Memory B cell (primary cell): ENCODE data around the gene NFKBIZ.

Source experiments
- ATAC-seq: fragments of 150-1000 bp; cut with Tn5 transposase; 2 replicates; pipeline ENCODE4 v1.10.0; 2021; ENCODE audit warnings: low read depth, mild to moderate bottlenecking, moderate library complexity
- DNase-seq, 2 donors: peaks; one replicate each; pipeline ENCODE4 v3.0.0; 2022; ENCODE audit warnings: low spot score in 2 of 2
- H3K27ac Mint-ChIP-seq: one replicate; pipeline ENCODE4 v1.8.0; 2022; ENCODE audit warnings: mild to moderate bottlenecking, moderate library complexity, mixed read lengths
- H3K27me3 Mint-ChIP-seq: one replicate; pipeline ENCODE4 v1.8.0; 2022; ENCODE audit warnings: mixed read lengths
- H3K36me3 Mint-ChIP-seq: one replicate; pipeline ENCODE4 v1.8.0; 2022; ENCODE audit warnings: mild to moderate bottlenecking, mixed read lengths
- H3K4me1 Mint-ChIP-seq: one replicate; pipeline ENCODE4 v1.8.0; 2022; ENCODE audit warnings: mixed read lengths
- H3K4me3 Mint-ChIP-seq: one replicate; pipeline ENCODE4 v1.8.0; 2022; ENCODE audit warnings: mild to moderate bottlenecking, moderate library complexity, mixed read lengths
- H3K9me3 Mint-ChIP-seq: one replicate; pipeline ENCODE4 v1.8.0; 2022; ENCODE audit warnings: mixed read lengths

NFKBIZ gene

GRCh38 chr3:101833446-101833974, 15.8 kb upstream of the NFKBIZ start:
- no peaks in the 10 kb centered on the region for H3K9me3 Mint-ChIP-seq
- H3K27me3 Mint-ChIP-seq = no peaks in the 10 kb centered on the region
- peaks cover 84% of the 10 kb centered on the region for H3K4me1 Mint-ChIP-seq
- H3K27ac Mint-ChIP-seq = peak overlapping the region; percentile 94
- H3K4me3 Mint-ChIP-seq = peak overlapping the region; percentile 16
- DNase-seq = no peak
- peaks cover 5% of the 10 kb centered on the region for H3K36me3 Mint-ChIP-seq
- peak; percentile 19 for ATAC-seq

- peaks cover 5% of the 10 kb centered on the region for H3K36me3 Mint-ChIP-seq
- ATAC-seq = no peak
- H3K9me3 Mint-ChIP-seq = no peaks in the 10 kb centered on the region
- H3K4me1 Mint-ChIP-seq = peaks cover 78% of the 10 kb centered on the region
- DNase-seq = no peak
- peak overlapping the region; percentile 94 for H3K27ac Mint-ChIP-seq
- no peak overlapping the region for H3K4me3 Mint-ChIP-seq
- no peaks in the 10 kb centered on the region for H3K27me3 Mint-ChIP-seq
These were observed 13.6 kb upstream of the NFKBIZ start for GRCh38 chr3:101835676-101836075.

GRCh38 chr3:101836160-101836559, 13.2 kb upstream of the NFKBIZ start:
- Mint-ChIP-seq H3K4me3 (no peak overlapping the region), H3K27me3 (no peaks in the 10 kb centered on the region), H3K4me1 (peaks cover 80% of the 10 kb centered on the region), H3K36me3 (peaks cover 5% of the 10 kb centered on the region), H3K27ac (peak overlapping the region; percentile 94), H3K9me3 (no peaks in the 10 kb centered on the region)
- DNase-seq = no peak
- no peak for ATAC-seq

GRCh38 chr3:101836652-101837598, 12.4 kb upstream of the NFKBIZ start:
- H3K36me3 Mint-ChIP-seq = peaks cover 6% of the 10 kb centered on the region
- H3K4me3 Mint-ChIP-seq = peak overlapping the region; percentile 80
- DNase-seq (peak in 1 of 2 donors; percentile 34), ATAC-seq (peak; percentile 92)
- H3K27ac Mint-ChIP-seq = peak overlapping the region; percentile 94
- H3K27me3 Mint-ChIP-seq = no peaks in the 10 kb centered on the region
- peaks cover 1% of the 10 kb centered on the region for H3K9me3 Mint-ChIP-seq
- peaks cover 77% of the 10 kb centered on the region for H3K4me1 Mint-ChIP-seq

GRCh38 chr3:101838691-101839090, 10.6 kb upstream of the NFKBIZ start:
- peaks cover 12% of the 10 kb centered on the region for H3K36me3 Mint-ChIP-seq
- H3K4me3 Mint-ChIP-seq = no peak overlapping the region
- peak overlapping the region; percentile 57 for H3K27ac Mint-ChIP-seq
- ATAC-seq (no peak), DNase-seq (no peak)
- H3K9me3 Mint-ChIP-seq = peaks cover 6% of the 10 kb centered on the region
- H3K4me1 Mint-ChIP-seq = peaks cover 70% of the 10 kb centered on the region
- no peaks in the 10 kb centered on the region for H3K27me3 Mint-ChIP-seq

- peak overlapping the region; percentile 3 for H3K27ac Mint-ChIP-seq
- peaks cover 10% of the 10 kb centered on the region for H3K36me3 Mint-ChIP-seq
- ATAC-seq = no peak
- peaks cover 58% of the 10 kb centered on the region for H3K4me1 Mint-ChIP-seq
- peaks cover 6% of the 10 kb centered on the region for H3K9me3 Mint-ChIP-seq
- no peaks in the 10 kb centered on the region for H3K27me3 Mint-ChIP-seq
- DNase-seq = no peak
- no peak overlapping the region for H3K4me3 Mint-ChIP-seq
These were observed 9.2 kb upstream of the NFKBIZ start for GRCh38 chr3:101840066-101840465.

GRCh38 chr3:101842245-101842934, 6.9 kb upstream of the NFKBIZ start:
- no peak for DNase-seq
- peaks cover 44% of the 10 kb centered on the region for H3K4me1 Mint-ChIP-seq
- peaks cover 10% of the 10 kb centered on the region for H3K36me3 Mint-ChIP-seq
- peak overlapping the region; percentile 8 for H3K27ac Mint-ChIP-seq
- ATAC-seq = no peak
- H3K4me3 Mint-ChIP-seq = peak overlapping the region; percentile 27
- H3K9me3 Mint-ChIP-seq = peaks cover 6% of the 10 kb centered on the region
- no peaks in the 10 kb centered on the region for H3K27me3 Mint-ChIP-seq

- Mint-ChIP-seq H3K36me3 (peaks cover 10% of the 10 kb centered on the region), H3K27ac (peak overlapping the region; percentile 71), H3K4me3 (peak overlapping the region; percentile 66), H3K27me3 (no peaks in the 10 kb centered on the region), H3K4me1 (peaks cover 45% of the 10 kb centered on the region), H3K9me3 (peaks cover 6% of the 10 kb centered on the region)
- DNase-seq (no peak), ATAC-seq (peak; percentile 65)
These were observed 6.4 kb upstream of the NFKBIZ start for GRCh38 chr3:101842935-101843330.

GRCh38 chr3:101845425-101845824, 3.9 kb upstream of the NFKBIZ start:
- H3K36me3 Mint-ChIP-seq = peaks cover 10% of the 10 kb centered on the region

GRCh38 chr3:101846709-101847108, 2.6 kb upstream of the NFKBIZ start:
- no peak for DNase-seq
- H3K4me3 Mint-ChIP-seq = no peak overlapping the region
- ATAC-seq = no peak
- H3K36me3 Mint-ChIP-seq = peaks cover 14% of the 10 kb centered on the region
- H3K27ac Mint-ChIP-seq = peak overlapping the region; percentile 97
- H3K27me3 Mint-ChIP-seq = no peaks in the 10 kb centered on the region
- peaks cover 6% of the 10 kb centered on the region for H3K9me3 Mint-ChIP-seq
- H3K4me1 Mint-ChIP-seq = peaks cover 36% of the 10 kb centered on the region

More at GRCh38 chr3:101845425-101845824, 3.9 kb upstream of the NFKBIZ start:
- DNase-seq (no peak), ATAC-seq (no peak)
- Mint-ChIP-seq H3K27me3 (no peaks in the 10 kb centered on the region), H3K4me3 (no peak overlapping the region), H3K27ac (no peak overlapping the region), H3K9me3 (peaks cover 6% of the 10 kb centered on the region), H3K4me1 (peaks cover 38% of the 10 kb centered on the region)

GRCh38 chr3:101847328-101847727, 2.0 kb upstream of the NFKBIZ start:
- Mint-ChIP-seq H3K4me3 (no peak overlapping the region), H3K36me3 (peaks cover 13% of the 10 kb centered on the region), H3K27ac (peak overlapping the region; percentile 97), H3K4me1 (peaks cover 37% of the 10 kb centered on the region), H3K9me3 (peaks cover 3% of the 10 kb centered on the region), H3K27me3 (no peaks in the 10 kb centered on the region)
- ATAC-seq = no peak
- DNase-seq = no peak

- no peaks in the 10 kb centered on the region for H3K9me3 Mint-ChIP-seq
- H3K36me3 Mint-ChIP-seq = peaks cover 16% of the 10 kb centered on the region
- no peaks in the 10 kb centered on the region for H3K27me3 Mint-ChIP-seq
- H3K27ac Mint-ChIP-seq = peak overlapping the region; percentile 97
- H3K4me3 Mint-ChIP-seq = peak overlapping the region; percentile 90
- no peak for DNase-seq
- no peak for ATAC-seq
- peaks cover 37% of the 10 kb centered on the region for H3K4me1 Mint-ChIP-seq
These were observed 988 bp upstream of the NFKBIZ start for GRCh38 chr3:101848326-101848725.

GRCh38 chr3:101849714-101850245, 466 bp downstream of the NFKBIZ start:
- H3K27ac Mint-ChIP-seq = peak overlapping the region; percentile 97
- H3K36me3 Mint-ChIP-seq = peaks cover 22% of the 10 kb centered on the region
- H3K4me1 Mint-ChIP-seq = peaks cover 41% of the 10 kb centered on the region

More at GRCh38 chr3:101849714-101850245, 466 bp downstream of the NFKBIZ start:
- DNase-seq (peak; percentile 59 to 66), ATAC-seq (peak; percentile 49)
- Mint-ChIP-seq H3K9me3 (no peaks in the 10 kb centered on the region), H3K27me3 (no peaks in the 10 kb centered on the region), H3K4me3 (peak overlapping the region; percentile 90)
